IMR-90 (cell line): ENCODE measurements around the gene TRAF6. TPM values are rescaled to one million over a fixed set of nuclear protein-coding genes. Genes with fewer than 3 reads are reported as not detected.
A peak's percentile ranks its signal among the peaks of the same experiment; 100 is the strongest.

Experiments used
- ATAC-seq: fragments of 200-7000 bp; cut with Tn5 transposase; 2 replicates; pipeline ENCODE4 v1.9.1; 2020; ENCODE audit warnings: low read depth, mild to moderate bottlenecking, moderate library complexity
- BruUV-seq: library from RNA; stranded (reverse); fragments of 400-500 nt; replicated peaks from 2 replicates; lab custom pipeline; 2021; lab: Mats Ljungman, UMichigan
- CTCF ChIA-PET: fragments of 300-600 bp; formaldehyde crosslinking; extraction: SDS; loops from one replicate; lab custom pipeline; 2021; ENCODE audit warnings: antibody characterized with exemption; lab: Yijun Ruan, JAX
- POLR2A ChIA-PET: fragments of 300-600 bp; sonication (Branson Sonifier 250); formaldehyde crosslinking; loops from one replicate; lab custom pipeline; 2022; ENCODE audit warnings: antibody characterized with exemption; ENCODE audit not compliant: unreplicated experiment; lab: Charles Lee
- DNase-seq: peaks from one replicate; pipeline ENCODE4 v3.0.0; 2013
- H2AFZ ChIP-seq: replicated peaks from 2 replicates; pipeline ENCODE3; 2013; ENCODE audit warnings: low read length, mild to moderate bottlenecking; ENCODE audit not compliant: poor library complexity
- H2AK5ac ChIP-seq: 2 replicates; pipeline ENCODE4 v1.6.1; 2013; ENCODE audit warnings: low read depth, low read length, inconsistent platforms
- H2AK9ac ChIP-seq: replicated peaks from 2 replicates; pipeline ENCODE3; 2013; ENCODE audit warnings: mild to moderate bottlenecking, low read depth, low read length, moderate library complexity; ENCODE audit not compliant: poor library complexity
- H2BK120ac ChIP-seq: 2 replicates; pipeline ENCODE4 v1.6.1; 2013; ENCODE audit warnings: low read depth, low read length, inconsistent platforms
- H2BK15ac ChIP-seq: 3 replicates; pipeline ENCODE4 v1.6.1; 2013; ENCODE audit warnings: low read depth, low read length, inconsistent platforms
- H2BK20ac ChIP-seq: 2 replicates; pipeline ENCODE4 v1.6.1; 2013; ENCODE audit warnings: low read depth, mild to moderate bottlenecking, inconsistent platforms, low read length, moderate library complexity
- H2BK5ac ChIP-seq: 2 replicates; pipeline ENCODE4 v1.6.1; 2013; ENCODE audit warnings: mild to moderate bottlenecking, low read depth, low read length, inconsistent platforms; ENCODE audit not compliant: poor library complexity, severe bottlenecking
- H3K14ac ChIP-seq: replicated peaks from 2 replicates; pipeline ENCODE4 v1.6.1; 2013; ENCODE audit warnings: low read depth, low read length, inconsistent platforms
- H3K18ac ChIP-seq: 2 replicates; pipeline ENCODE4 v1.6.1; 2013; ENCODE audit warnings: low read depth, low read length, control low read depth
- H3K23ac ChIP-seq: 2 replicates; pipeline ENCODE4 v1.6.1; 2013; ENCODE audit warnings: low read depth, low read length, inconsistent platforms
- H3K27ac ChIP-seq: 2 replicates; pipeline ENCODE4 v1.5.1; 2013; ENCODE audit warnings: mild to moderate bottlenecking, control low read depth, low read length; ENCODE audit not compliant: insufficient read depth
- H3K27me3 ChIP-seq: 2 replicates; pipeline ENCODE4 v1.6.1; 2013; ENCODE audit warnings: low read length; ENCODE audit not compliant: control insufficient read depth, insufficient read depth
- H3K36me3 ChIP-seq: 2 replicates; pipeline ENCODE4 v1.6.1; 2013; ENCODE audit warnings: low read length, mixed read lengths; ENCODE audit not compliant: control insufficient read depth, insufficient read depth
- H3K4ac ChIP-seq: 2 replicates; pipeline ENCODE4 v1.6.1; 2013; ENCODE audit warnings: low read depth, low read length, inconsistent platforms
- H3K4me1 ChIP-seq: 2 replicates; pipeline ENCODE4 v1.6.1; 2013; ENCODE audit warnings: low read length, mixed read lengths; ENCODE audit not compliant: control insufficient read depth, insufficient read depth
- H3K4me2 ChIP-seq: 2 replicates; pipeline ENCODE4 v1.6.1; 2013; ENCODE audit warnings: low read depth, mild to moderate bottlenecking, control low read depth, low read length, moderate library complexity
- H3K4me3 ChIP-seq: 2 replicates; pipeline ENCODE4 v1.5.1; 2013; ENCODE audit warnings: low read depth, mild to moderate bottlenecking, control low read depth, low read length, moderate library complexity; ENCODE audit not compliant: insufficient read depth
- H3K56ac ChIP-seq: 2 replicates; pipeline ENCODE4 v1.6.1; 2013; ENCODE audit warnings: low read length, inconsistent platforms; ENCODE audit not compliant: insufficient read depth; ENCODE audit errors: extremely low read depth
- H3K79me1 ChIP-seq, 2 experiments: 2 replicates each; pipeline ENCODE4 v1.6.1; 2013; ENCODE audit warnings: low read length in 2 of 2, inconsistent platforms in 1 of 2, low read depth in 1 of 2
- H3K9ac ChIP-seq: 2 replicates; pipeline ENCODE4 v1.6.1; 2013; ENCODE audit warnings: low read depth, low read length, control low read depth
- H3K9me1 ChIP-seq: 2 replicates; pipeline ENCODE4 v1.6.1; 2013; ENCODE audit warnings: low read length, inconsistent platforms; ENCODE audit not compliant: insufficient read depth
- H3K9me3 ChIP-seq: 2 replicates; pipeline ENCODE4 v1.6.1; 2013; ENCODE audit warnings: low read length; ENCODE audit not compliant: control insufficient read depth, insufficient read depth
- H4K20me1 ChIP-seq: 2 replicates; pipeline ENCODE4 v1.6.1; 2013; ENCODE audit warnings: low read length, inconsistent platforms; ENCODE audit not compliant: insufficient read depth
- H4K5ac ChIP-seq: 2 replicates; pipeline ENCODE4 v1.6.1; 2013; ENCODE audit warnings: mild to moderate bottlenecking, low read depth, low read length, control low read depth
- H4K8ac ChIP-seq, 2 experiments: 2 replicates each; pipeline ENCODE4 v1.6.1; 2013; ENCODE audit warnings: low read depth in 2 of 2, low read length in 2 of 2, control low read depth in 1 of 2, inconsistent platforms in 1 of 2
- H4K91ac ChIP-seq: 2 replicates; pipeline ENCODE4 v1.6.1; 2013; ENCODE audit warnings: low read depth, low read length, inconsistent platforms; ENCODE audit not compliant: insufficient read depth
- BHLHE40 ChIP-seq: fragments of 150-350 bp; IDR thresholded peaks from 2 replicates; pipeline ENCODE4 v1.6.1; 2016; ENCODE audit warnings: mild to moderate bottlenecking, low read depth, low read length
- CEBPB ChIP-seq: IDR thresholded peaks from 2 replicates; pipeline ENCODE4 v1.6.1; 2012; ENCODE audit warnings: low read depth, low read length, improper control_type of control experiment
- MAZ ChIP-seq: IDR thresholded peaks from 2 replicates; pipeline ENCODE4 v1.6.1; 2012; ENCODE audit warnings: low read depth, mild to moderate bottlenecking, low read length, improper control_type of control experiment, moderate library complexity, borderline replicate concordance
- NFE2L2 ChIP-seq: fragments of 150-350 bp; IDR thresholded peaks from 2 replicates; pipeline ENCODE4 v1.6.1; 2016; ENCODE audit warnings: low read depth, mild to moderate bottlenecking, low read length
- POLR2A ChIP-seq: IDR thresholded peaks from 2 replicates; pipeline ENCODE4 v1.6.1; 2012; ENCODE audit warnings: mild to moderate bottlenecking, low read depth, low read length
- SMC3 ChIP-seq: fragments of 150-350 bp; IDR thresholded peaks from 2 replicates; pipeline ENCODE4 v1.6.1; 2016; ENCODE audit warnings: low read depth, mild to moderate bottlenecking, antibody characterized with exemption, low read length, moderate library complexity
- WGBS, 2 experiments: methylation state at CpG; one replicate each; pipeline versions ENCODE4 v1.1.5 to v1.1.7; 2013; ENCODE audit warnings: missing lambda C conversion rate in 2 of 2; ENCODE audit not compliant: insufficient read length in 1 of 2; ENCODE audit errors: extremely low coverage in 2 of 2; 5-methylcytosine and 5-hydroxymethylcytosine counted together
- dilution Hi-C: fragments of 300-500 bp; cut with HindIII; formaldehyde crosslinking; loops from one replicate; pipeline ENCODE4 v1.14.3; 2018; ENCODE audit warnings: low sequenced_read_pairs; ENCODE audit not compliant: unreplicated experiment
- in situ Hi-C: fragments of 300-500 bp; cut with MboI; formaldehyde crosslinking; loops from 3 replicates; pipeline ENCODE4 v1.14.3; 2019; ENCODE audit warnings: low sequenced_read_pairs, inconsistent platforms, mixed read lengths
- intact Hi-C: fragments of 100-400 bp; cut with micrococcal nuclease; formaldehyde crosslinking; loops from 2 replicates; pipeline ENCODE4 v1.10.0; 2022
- polyA plus RNA-seq, 3 experiments: library from polyadenylated mRNA; depleted of rRNA; stranded (reverse); fragments of >200 nt; gene quantifications; 2 replicates each; pipeline ENCODE4 v1.2.3, GENCODE V29; 2012; ENCODE audit warnings: low replicate concordance in 1 of 3
- total RNA-seq: library from RNA; depleted of rRNA; stranded (reverse); fragments of >200 nt; gene quantifications from 2 replicates; pipeline ENCODE4 v1.2.3, GENCODE V29; 2012
- TF ChIP-seq, protein P1 (sequence below): fragments of 150-350 bp; IDR thresholded peaks from 2 replicates; pipeline ENCODE4 v1.6.1; 2016; ENCODE audit warnings: low read depth, mild to moderate bottlenecking, low read length, moderate library complexity, borderline replicate concordance
- TF ChIP-seq, protein P2 (sequence below): conservative IDR thresholded peaks from 2 replicates; pipeline ENCODE4 v1.5.1; 2012; ENCODE audit warnings: mild to moderate bottlenecking, low read depth, low read length, improper control_type of control experiment

TRAF6 gene
- total and polyA plus RNA-seq, 2 of the 4 experiments (the other 2 are of a cell fraction): 6.0 to 17.6 TPM

DNA sequence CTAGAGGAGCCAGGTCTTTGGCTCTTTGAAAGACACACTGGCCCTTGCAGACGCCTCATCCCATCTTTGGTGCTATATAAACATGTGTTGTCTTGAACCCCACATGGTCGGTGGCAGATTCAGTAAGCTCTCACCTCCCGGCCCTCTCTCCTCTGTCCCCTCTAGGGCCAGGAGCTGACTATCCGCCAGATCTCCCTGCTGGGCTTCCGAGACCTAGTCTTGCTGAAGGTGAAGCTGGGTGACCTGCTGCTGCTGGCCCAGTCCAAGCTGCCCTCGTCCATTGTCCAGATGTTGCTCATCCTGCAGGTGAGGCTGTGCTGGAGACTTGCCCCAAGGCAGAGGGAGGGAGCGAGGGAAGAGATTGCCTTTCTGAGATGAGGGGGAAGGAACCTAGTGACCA, 63.9 kb downstream of the TRAF6 start:
- CTCF ChIA-PET: no interaction called here

More for the DNA sequence above, 63.9 kb downstream of the TRAF6 start:
- Histone ChIP-seq H4K8ac (no peak overlapping the region), H3K36me3 (no peaks in the 10 kb centered on the region; the same call in 1 of the 2 replicates), H2BK5ac (no peak overlapping the region), H3K9ac (no peak overlapping the region), H3K18ac (no peak overlapping the region), H3K4me2 (no peak overlapping the region), H4K5ac (no peak overlapping the region), H3K56ac (no peak overlapping the region), H3K9me1 (peaks cover 9% of the 10 kb centered on the region), H2BK15ac (no peak overlapping the region), H4K20me1 (no peaks in the 10 kb centered on the region), H2BK20ac (no peak overlapping the region), H3K4me1 (peaks cover 10% of the 10 kb centered on the region), H3K9me3 (no peaks in the 10 kb centered on the region), H2AK9ac (no peak overlapping the region), H4K91ac (no peak overlapping the region), H2AK5ac (peak overlapping the region; percentile 1; the same call in 1 of the 2 replicates), H2AFZ (no peak overlapping the region), H3K14ac (no peak overlapping the region), H3K23ac (no peak overlapping the region), H3K27ac (no peak overlapping the region), H3K79me1 (no peaks in the 10 kb centered on the region), H2BK120ac (no peak overlapping the region), H3K4ac (no peak overlapping the region), H3K4me3 (no peak overlapping the region), H3K27me3 (no peaks in the 10 kb centered on the region)
- dilution Hi-C loops: no loop called here
- in situ Hi-C loops: no loop called here
- POLR2A ChIA-PET: no interaction called here
- TF ChIP-seq NFE2L2: no peak
- no peak for TF ChIP-seq SMC3
- no peak for TF ChIP-seq BHLHE40
- TF ChIP-seq CEBPB: no peak
- TF ChIP-seq, protein P1, sequence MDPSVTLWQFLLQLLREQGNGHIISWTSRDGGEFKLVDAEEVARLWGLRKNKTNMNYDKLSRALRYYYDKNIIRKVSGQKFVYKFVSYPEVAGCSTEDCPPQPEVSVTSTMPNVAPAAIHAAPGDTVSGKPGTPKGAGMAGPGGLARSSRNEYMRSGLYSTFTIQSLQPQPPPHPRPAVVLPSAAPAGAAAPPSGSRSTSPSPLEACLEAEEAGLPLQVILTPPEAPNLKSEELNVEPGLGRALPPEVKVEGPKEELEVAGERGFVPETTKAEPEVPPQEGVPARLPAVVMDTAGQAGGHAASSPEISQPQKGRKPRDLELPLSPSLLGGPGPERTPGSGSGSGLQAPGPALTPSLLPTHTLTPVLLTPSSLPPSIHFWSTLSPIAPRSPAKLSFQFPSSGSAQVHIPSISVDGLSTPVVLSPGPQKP: no peak
- no peak for TF ChIP-seq POLR2A
- TF ChIP-seq, protein P2, sequence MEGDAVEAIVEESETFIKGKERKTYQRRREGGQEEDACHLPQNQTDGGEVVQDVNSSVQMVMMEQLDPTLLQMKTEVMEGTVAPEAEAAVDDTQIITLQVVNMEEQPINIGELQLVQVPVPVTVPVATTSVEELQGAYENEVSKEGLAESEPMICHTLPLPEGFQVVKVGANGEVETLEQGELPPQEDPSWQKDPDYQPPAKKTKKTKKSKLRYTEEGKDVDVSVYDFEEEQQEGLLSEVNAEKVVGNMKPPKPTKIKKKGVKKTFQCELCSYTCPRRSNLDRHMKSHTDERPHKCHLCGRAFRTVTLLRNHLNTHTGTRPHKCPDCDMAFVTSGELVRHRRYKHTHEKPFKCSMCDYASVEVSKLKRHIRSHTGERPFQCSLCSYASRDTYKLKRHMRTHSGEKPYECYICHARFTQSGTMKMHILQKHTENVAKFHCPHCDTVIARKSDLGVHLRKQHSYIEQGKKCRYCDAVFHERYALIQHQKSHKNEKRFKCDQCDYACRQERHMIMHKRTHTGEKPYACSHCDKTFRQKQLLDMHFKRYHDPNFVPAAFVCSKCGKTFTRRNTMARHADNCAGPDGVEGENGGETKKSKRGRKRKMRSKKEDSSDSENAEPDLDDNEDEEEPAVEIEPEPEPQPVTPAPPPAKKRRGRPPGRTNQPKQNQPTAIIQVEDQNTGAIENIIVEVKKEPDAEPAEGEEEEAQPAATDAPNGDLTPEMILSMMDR: no peak
- no peak for TF ChIP-seq MAZ
- DNase-seq (no peak), ATAC-seq (no peak)
- BruUV-seq: no TSS peak
- 80% methylated on average over 1 of the region's 7 CpGs; no CpG with 5 or more reads in 1 of the 2 experiments for WGBS, 2 experiments
- intact Hi-C loops: no loop called here
